GM18907 (cell line): ENCODE data around the gene DTNBP1.

Experiments
- ATAC-seq: cut with Tn5 transposase; IDR thresholded peaks from one replicate; pipeline ENCODE4 v1.9.1; 2021; ENCODE audit warnings: mild to moderate bottlenecking, moderate library complexity; ENCODE audit not compliant: unreplicated experiment

DTNBP1 gene

DNA sequence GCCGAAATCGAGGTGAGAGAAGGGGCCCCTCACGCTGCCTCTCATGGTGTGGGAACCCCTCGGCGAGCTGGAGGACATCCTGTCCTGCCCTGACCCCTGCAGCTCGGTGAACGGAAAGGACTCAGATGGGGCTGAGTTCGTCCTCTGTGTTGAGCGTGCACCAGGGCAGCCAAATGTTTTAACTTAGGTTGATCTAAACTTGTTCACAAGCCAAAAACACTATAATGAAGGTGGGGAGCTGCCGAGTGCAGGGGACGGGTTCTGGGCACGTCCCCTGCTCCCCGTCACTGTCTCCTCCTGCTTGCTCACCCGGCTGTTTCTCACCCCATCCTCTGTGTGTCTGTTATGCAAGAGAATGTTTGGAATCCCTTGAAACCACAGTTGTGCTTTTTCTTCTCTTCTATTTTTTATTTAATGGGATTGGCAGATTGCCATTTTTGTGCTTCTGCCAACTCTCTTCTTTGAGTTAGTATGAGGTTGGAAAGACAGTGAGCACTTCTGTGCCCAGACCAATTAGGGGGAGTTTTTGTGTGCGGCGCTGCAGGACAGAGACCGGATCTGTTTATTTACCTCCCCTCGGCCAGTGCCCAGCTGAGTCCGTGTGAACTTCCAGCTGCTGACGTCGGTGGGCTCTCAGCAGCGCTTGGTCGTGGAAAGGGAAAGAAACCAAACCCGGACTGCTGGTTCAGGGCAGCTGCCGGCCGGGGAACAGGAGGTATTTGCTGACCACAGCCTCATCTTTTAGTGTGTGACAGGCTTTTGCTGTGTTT, 158.1 kb downstream of the DTNBP1 start:
- no peak for ATAC-seq

GRCh38 chr6:15504040-15504495, 158.8 kb downstream of the DTNBP1 start:
- ATAC-seq: no peak

DNA sequence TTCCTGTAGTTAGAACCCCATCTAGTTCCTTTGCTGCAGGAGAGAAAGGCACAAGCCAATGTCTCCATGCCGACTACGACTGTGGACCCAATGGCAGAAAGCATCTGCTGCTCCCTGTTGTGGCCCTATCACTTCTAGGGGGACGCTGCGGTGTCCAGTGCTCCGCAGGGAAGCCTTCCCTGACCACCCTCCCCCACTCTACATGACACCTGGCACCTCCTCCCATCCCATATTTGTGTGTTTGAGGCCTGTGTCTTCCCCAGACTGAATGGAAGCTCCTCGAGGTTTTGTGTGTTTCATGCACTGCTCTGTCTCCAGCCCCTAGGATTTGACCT, 159.5 kb downstream of the DTNBP1 start:
- ATAC-seq: no peak

DNA sequence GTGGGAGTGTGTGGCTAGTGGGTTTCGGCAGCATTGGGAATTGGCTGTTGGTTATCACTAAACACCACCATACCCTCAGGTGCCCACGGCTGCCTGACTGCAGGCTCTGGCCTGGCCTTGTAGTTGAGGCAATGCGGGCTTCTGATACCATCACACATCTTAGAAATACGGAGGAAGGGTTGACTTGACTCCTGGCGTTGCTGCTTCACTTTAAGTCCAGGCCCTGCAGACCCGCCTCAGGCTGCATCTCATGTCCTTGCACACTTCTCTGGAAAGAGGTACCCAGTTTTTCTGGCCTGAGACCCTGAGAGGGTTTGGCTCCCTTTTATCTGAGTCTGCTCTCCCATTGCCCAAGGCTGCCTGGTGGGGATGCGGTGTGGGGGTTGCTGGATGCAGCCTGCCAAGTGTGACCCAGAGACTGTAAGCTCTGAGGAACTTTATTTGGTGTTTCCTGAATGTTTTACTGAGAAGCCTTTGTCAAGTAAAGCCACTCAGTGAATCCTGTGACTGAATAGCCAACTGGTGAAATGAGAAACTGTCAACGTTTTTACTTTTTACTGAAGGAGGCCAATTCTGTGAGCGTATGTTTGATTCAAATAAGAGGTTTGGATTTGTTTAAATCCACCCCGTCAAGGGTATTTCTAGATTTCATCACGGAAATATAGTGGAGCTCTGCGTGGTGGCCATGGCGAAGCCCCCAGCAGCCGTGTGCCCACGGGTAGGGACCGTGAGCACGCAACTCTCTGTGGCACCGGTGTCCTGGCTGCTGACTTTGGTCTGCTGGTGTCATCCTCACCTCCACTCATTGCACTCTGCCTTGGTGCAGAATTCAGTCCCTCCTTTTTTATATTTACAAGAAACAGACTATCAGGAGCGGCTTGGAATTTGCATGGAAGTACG, 160.1 kb downstream of the DTNBP1 start:
- no peak for ATAC-seq

GRCh38 chr6:15501826-15502445, 160.9 kb downstream of the DTNBP1 start:
- ATAC-seq: no peak

GRCh38 chr6:15500901-15501825, 161.7 kb downstream of the DTNBP1 start:
- ATAC-seq: no peak

- ATAC-seq: no peak
Measured at GRCh38 chr6:15500078-15500740, 162.6 kb downstream of the DTNBP1 start.

DNA sequence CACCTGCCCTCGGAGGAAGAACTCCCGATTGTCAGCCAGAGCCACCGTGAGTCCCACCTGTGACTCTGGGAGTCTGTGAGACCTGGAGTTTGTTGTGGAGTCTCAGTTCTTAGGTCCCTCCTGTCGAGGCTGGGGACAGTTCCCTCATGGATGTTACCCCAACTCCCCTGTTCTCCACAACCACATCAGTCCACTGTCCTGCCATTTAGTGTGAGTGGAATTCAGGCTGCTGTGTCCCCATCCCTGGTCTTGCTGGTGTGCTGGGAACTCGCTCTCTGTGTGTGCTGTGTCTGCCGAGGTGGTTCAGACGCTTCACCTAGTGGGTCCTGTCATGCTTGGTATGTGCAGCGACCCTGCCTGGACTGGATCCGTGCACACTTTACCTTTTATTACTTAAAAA, 163.2 kb downstream of the DTNBP1 start:
- no peak for ATAC-seq

DNA sequence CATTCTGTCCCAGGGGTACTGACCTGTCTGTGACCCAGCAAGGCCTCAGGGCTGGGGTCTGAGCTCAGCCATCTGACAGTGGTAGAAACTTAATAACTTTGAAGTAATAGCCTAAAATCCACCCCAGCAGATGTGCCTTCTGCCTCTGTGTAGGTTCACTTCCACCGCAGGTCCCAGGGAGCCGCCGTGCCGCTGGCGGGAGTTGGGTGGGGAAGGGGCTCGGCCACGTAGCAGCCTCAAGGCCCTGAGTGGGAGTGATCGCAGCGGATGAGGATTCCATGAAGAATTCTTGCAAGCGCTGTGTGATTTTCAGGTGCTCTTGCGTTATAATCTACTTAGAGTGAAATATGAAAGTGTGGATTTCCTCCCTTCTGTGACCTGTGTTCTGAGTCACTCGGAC, 163.7 kb downstream of the DTNBP1 start:
- ATAC-seq: no peak

DNA sequence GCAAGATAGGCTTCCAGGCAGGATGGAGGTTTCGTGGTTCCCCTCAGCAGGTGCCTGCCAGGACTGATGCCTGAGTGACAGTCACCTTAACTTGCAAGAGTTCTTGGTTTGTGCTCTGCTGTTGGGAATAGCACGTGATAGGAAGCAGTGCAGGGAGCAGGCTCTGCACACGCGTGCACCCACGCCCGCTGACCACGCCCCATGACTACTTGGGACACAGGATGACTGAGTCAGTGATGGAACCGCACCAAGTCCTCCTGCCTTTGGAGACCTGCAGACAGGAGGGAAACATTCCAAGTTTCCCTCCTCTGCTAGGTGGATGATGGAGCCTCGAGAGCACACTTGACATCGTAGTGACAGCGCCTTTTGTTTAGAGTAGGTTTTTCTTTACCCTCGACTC, 164.2 kb downstream of the DTNBP1 start:
- ATAC-seq: no peak

DNA sequence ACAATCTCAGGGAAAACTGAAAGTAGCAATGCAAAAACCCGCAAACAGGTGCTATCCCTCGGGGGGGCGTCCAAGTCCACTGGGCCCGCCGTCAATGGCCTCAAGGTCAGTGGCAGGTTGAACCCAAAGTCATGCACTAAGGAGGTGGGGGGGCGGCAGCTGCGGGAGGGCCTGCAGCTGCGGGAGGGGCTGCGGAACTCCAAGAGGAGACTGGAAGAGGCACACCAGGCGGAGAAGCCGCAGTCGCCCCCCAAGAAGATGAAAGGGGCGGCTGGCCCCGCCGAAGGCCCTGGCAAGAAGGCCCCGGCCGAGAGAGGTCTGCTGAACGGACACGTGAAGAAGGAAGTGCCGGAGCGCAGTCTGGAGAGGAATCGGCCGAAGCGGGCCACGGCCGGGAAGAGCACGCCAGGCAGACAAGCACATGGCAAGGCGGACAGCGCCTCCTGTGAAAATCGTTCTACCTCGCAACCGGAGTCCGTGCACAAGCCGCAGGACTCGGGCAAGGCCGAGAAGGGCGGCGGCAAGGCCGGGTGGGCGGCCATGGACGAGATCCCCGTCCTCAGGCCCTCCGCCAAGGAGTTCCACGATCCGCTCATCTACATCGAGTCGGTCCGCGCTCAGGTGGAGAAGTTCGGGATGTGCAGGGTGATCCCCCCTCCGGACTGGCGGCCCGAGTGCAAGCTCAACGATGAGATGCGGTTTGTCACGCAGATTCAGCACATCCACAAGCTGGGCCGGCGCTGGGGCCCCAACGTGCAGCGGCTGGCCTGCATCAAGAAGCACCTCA, 166.3 kb downstream of the DTNBP1 start:
- ATAC-seq: no peak

GRCh38 chr6:15495375-15495901, 167.4 kb downstream of the DTNBP1 start:
- ATAC-seq: no peak

DNA sequence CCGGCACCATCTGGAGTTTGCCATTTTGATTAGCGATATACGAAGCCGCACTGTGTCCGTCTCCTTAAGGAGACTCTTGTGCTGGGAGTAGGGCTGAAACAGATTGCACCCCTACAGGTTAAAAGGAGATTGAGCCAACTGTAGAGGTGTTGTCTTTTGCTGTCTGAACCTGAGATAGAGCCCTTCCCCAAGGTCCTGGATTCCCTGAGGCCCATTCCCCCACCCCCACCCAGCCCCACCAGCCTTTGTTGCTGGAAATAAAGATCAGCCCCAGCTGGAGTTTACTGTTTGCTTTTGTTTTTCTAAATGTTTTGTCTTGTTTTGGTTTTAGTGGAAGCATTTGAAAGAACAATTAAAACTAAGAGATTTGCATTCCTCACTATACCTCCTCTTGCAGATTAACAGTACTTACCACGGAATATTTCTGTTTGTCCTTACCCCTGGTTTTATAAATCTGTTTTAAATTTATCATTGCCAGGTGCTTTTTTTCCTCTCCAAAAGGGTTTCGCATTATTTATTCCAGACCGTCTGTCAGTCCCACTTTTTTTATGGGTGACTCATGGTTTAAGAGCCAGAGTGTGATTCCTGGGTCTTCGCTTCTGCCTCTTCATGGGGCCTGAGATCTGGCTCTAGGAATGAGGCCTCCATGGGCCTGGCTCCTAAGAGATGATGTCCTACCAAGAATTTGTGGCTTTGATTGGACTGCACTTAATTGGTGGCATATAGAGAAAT, 169.2 kb downstream of the DTNBP1 start:
- ATAC-seq: no peak

GRCh38 chr6:15491986-15492269, 170.9 kb downstream of the DTNBP1 start:
- ATAC-seq: no peak

DNA sequence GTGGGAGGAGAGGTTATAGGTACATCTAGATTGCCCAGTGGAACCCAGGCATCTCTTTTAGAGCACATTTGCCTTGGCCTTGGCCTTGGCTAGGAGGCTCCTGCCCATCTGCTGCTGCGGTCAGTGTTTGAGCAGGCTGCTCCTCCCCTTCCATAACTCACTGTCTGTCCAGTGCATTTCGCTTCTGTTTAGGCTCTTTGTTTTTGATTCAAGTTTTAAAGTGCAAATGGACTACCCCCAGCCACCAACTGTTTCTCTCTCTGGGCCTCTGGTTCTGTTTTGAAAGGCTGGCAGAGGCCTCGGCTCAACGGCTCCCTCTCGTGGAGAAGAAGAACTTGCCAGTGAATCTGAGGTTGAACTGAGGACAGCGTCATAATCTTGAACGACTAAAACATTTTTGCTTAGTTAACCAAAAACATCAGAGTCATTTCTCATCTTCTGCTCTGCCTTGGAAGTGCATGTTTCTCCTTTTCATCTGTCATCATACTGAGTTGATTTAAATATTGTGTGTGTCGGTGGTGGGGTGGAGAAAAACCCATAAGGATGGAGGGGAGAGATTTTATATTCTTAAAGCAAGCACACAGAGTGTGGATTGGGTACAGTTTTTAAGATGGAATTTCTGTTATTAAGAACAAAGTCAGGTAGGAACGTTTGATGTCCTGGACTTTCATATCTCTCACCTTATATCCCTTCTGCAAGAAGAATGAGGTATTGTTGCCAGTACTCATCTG, 171.4 kb downstream of the DTNBP1 start:
- ATAC-seq: peak; percentile 48

DNA sequence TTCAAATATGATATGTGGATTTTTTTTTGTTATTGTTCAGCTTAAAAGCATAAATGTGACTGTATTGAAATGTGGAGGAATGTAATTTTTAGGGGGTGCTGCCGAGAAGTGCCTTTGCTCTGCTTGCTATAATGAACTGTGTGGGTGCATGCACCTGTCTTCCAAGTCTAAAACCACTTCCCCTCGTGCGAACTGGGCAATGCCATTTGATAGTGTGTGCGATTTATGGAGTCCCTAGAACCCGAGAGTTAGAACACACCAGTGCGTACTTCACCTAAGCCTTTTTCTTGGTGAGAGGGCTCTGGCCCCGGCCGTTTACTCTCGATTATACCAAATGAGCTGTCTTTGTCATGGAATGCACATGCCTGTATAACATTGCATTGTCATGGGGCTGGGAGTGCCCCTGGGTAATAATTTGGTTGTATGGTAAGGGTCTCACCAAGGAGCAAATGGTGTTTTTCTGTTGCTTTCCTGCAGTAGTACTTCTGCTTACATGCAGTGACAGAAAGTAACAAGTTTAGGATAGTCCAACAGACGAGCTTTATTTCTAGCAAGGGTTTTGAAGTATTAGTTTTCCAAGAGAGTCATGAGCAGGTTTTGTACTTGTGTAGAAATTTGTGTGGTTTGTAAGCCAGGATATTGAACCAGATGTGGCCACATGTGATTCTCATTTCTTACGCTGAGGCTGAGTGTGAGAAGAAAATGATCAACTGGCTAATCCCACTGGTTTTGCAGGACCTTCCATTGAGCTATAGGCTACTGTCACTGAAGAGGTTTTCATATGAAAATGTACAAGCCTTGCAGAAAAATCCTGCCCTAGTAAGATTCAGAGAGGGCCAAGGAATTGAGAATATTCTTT, 172.4 kb downstream of the DTNBP1 start:
- no peak for ATAC-seq
